Ramos (cell line): ENCODE measurements around the gene NWD2.

ENCODE experiments used
- in situ Hi-C: fragments of 300-500 bp; cut with MboI; formaldehyde crosslinking; loops from one replicate; pipeline ENCODE4 v1.14.3; 2022; ENCODE audit warnings: low sequenced_read_pairs; ENCODE audit not compliant: unreplicated experiment

Gene NWD2

DNA sequence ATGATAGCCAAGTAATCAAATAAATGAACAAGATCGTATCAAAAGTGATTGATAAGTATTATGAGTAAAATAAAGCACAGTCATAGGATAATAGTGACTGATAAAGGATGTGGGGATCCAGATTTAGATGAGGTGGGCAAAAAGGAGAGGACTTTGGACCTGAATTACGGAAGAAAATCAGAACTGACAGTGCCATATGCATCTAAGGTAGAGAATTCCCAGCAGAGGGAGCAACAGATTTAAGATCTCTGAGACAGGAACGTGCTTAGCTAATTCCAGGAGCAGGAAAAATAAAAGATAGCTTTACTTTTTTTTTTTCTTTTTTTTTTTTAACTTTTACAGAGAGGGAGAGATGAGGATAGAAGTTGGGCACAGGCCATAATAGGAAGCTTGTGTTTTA, 189.9 kb downstream of the NWD2 start:
- in situ Hi-C loops: no loop called here

DNA sequence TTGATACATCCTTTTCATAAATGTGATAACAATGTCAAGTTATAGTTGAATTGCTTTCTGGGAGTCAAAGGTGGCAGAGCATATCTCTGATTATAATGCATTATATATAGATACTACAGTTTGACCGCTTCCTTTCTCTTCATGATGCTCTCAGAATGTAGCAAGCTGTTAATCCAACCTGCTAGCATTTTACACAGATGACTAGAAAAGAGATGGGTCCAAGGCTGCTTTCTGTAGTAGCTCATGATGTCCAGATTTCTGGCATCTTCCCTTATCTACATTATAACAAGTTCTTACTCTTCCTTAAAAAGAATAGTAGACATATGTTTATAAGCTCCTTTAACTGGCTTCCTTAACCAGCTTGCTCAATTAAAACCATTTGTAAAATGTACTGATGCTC, 192.0 kb downstream of the NWD2 start:
- in situ Hi-C loops: no loop called here

DNA sequence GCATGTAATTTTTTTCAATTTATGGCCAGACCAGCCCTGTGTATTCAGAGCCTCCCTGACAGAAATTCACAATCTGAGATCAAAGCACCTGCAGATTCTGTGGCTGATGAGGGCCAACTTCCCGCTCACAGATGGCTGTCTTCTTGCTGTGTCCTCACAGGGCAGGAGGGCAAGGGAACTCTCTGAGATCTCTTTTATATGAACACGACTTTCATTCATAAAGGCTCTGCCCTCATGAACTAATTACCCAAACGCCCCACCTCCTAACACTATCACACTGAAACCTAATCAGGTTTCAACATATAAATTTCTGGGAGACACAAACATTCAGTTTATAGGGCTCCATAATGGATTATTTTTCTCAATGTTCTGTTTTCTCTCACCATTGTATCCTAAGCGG, 192.6 kb downstream of the NWD2 start:
- in situ Hi-C loops: no loop called here

DNA sequence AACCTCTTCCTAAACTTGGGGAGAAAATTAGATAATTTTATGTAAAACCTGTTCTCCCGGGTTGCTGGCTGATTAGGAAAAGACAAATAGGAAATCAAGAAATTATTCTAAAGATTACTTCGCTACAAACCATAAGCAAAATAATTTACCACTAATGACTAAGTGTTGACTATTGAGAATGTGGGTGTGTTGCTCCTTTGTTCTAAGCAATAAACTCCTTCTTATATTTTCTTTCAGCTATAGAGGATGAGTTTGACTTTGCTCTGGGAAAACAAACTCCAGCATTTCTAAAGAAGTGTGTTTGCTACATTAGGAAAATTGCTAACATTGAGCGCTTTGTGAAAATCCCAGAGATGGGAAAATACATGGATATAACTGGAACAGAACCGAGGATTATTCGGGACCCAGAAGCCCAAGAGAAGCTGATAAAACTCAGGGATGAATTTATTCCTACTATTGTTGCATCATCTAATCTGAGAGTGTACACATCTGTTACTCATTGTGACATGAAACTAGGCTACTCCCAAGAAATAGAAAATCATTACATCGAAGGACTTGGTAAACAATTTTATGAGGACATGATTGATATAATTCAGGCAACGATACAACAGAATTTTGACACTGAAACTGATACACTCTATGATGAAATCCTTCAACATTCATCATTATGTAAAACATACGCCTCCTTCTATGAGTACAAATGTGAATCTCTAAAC, 194.2 kb downstream of the NWD2 start:
- in situ Hi-C loops: no loop called here

DNA sequence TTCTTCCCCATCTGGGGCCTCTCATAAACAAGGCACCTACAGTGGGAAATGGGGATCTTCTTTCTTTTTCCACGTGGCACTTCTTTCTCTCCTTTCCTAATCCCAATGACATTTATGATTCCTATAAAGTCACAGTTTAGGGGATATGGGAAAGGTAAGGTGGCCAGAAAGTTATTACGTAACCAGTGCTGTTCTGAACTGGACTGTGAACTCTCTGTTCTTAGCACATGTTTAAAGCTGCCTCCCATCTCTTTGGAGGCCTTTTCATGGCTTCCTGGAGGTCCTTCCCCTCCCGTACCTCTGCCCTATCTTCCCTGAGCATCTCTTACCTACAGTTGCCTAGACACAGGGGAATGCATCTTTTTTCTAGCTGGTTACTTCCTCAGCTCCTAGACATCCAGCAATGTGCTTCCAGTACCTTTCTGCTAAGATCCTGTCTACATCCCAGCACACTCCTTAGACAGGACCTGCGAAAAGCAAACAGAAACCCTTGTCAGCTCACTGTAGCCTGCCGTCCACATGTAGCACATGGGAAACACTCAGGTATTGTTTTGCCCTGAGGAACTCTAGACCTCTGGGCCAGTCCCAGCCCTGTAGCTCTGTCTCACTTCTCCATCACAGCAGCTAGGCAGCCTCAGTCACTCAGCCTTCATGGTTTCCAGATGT, 195.4 kb downstream of the NWD2 start:
- in situ Hi-C loops: no loop called here

DNA sequence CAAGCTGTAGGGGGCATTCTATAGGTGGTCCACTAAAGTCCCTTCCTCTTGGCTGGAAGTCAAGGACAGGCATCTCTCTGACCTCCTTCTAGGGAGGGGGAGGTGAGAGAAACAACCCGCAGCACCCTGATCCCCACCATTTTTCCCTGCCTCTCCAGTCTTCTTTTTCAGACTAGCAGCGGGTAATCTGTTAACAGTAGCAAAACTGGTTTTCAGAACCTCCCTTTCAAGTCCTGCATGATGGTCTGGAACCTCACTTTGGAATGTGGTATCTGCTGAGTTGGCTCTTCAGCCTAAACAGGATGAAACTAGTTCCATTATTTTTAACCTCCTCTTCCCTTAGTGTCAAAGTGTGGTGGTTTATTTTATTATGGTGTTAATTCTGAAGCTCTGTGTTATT, 196.0 kb downstream of the NWD2 start:
- in situ Hi-C loops: no loop called here

DNA sequence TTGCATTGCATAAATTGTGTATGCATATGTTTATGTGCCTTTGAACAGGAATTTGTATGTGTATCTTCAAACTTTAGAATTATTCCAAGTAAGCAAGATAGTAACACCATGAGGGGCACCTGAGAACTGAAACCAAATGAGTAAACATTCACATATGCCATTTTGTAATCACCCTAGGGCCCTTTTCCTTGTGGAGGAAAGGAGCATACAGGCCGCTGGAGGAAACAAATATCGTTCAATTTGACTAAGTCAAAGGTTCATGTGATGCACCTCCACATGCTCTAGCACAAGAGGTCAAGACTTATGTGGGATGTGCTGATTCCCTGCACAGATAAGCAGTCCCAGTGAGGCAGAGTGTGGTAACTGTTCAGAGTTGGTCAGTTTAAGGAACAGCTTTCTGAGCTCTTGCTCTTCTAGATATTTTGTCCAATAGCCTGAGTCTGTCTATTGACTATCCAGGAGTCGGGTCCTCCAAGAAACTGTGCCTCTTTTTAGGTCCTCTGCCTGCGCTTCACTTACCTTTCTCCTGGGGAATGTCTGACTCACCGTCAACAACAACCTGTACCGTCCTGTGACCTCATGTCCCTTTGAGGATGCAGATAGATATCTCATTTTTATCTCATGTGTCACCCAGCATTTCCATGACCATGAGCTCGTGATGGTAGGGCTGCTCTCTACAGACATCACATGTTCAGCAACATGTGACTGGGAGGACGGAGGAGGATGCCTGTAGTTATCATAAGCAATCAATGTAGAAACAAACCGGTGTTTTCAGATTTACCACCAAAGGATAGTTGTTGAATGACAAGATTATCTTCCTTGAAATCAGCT, 196.9 kb downstream of the NWD2 start:
- in situ Hi-C loops: no loop called here

DNA sequence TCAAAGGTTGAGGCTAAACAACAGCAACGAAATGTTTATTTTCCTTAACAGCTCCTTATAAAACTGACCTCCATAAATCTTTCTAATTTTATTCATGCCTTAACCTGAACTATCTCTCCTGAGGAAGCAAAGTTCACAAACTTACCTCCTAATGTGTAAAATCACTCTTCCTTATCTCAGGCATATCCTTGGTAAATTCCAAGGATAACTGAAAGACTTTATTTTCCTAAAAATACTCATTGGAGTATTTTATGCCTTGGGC, 197.4 kb downstream of the NWD2 start:
- in situ Hi-C loops: no loop called here

DNA sequence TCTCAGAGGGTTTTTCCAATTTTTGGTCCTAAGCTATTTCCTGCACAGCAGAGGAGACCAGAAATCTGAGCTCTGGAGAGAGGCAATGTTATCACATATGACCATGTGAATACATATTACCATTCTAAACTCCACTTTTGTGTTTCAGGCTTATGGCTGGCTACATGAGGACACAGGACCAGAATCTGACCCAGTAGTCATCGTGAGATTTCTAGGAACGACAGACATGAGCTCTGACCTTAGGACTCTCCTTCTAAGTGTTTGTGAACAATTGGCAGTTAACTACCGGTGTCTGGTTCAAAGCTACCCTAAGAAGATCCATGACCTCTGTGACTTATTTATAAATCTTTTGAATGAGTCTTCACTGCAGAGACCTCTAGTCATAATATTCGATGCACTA, 198.6 kb downstream of the NWD2 start:
- in situ Hi-C loops: no loop called here

DNA sequence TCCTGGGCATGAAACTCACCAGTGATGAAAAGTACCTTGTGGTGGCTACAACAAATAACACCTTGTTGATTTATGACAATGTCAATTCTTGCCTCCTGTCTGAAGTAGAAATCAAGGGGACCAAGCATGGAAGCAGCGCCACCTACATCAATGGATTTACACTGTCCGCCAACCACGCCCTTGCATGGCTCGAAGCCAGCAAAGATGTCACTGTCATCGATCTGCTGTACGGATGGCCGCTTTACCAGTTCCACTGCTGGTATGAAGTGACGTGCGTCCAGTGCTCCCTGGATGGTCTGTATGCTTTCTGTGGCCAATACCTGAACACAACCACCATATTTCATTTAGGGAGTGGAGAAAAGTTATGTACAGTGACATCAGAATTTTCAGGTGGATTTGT, 200.5 kb downstream of the NWD2 start:
- in situ Hi-C loops: no loop called here

DNA sequence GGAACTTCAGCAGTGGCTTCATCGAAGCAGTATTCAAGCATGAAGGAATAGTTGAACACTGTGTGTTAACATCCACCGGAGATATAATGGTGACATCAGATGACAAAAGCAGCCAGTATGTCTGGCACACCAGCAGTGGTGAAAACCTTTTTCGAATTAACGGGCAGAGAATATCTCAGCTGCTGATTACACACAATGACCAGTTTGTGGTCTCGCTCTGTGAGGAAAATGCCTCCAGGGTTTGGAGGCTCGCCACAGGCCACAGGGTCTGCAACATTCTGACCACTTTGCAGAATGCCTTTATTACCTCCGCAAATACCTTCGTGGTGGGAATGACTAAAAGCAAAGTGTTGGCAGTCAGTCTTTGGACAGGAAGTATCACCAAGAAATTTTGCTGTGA, 201.5 kb downstream of the NWD2 start:
- in situ Hi-C loops: no loop called here

DNA sequence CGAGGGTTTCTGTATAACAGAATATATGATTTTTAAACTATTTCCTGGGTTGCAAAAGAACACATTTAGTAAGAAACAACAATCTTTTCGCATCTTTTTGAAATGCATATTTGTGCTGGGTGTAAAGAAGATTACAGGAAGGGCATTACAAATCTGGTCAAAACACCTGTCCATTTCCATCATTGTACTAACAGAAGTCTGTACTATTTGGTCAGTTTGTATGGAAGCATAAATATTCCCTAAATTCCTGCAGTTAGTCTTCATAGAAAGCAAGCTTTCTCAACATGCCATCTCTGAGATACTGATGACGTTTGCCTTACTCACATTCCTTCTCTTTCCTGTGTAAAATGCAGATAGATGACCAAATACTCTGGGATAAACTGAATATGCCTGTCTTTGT, 203.3 kb downstream of the NWD2 start:
- in situ Hi-C loops: no loop called here

DNA sequence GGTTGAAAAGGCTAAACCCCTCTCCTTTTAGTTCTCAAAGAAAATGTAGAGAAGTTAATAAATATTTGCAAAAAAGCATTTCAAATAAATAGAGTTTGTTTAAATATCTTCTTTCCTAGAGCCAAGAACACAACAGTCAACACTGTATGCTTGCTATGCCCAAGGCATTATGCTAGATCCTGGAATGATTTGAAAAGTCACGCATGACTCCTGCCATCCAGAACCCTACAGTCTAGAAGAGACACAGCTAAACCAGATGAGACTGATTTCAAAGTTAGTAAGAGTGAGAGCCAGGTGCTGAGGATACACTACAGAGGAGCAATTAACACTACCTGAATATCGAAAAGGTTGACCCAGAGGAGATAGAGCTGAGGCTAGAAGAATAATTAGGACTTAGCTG, 205.8 kb downstream of the NWD2 start:
- in situ Hi-C loops: loop anchor here (25.0 kb wide), 1 partner anchor 337 kb away; no protein-coding TSS in a partner anchor

DNA sequence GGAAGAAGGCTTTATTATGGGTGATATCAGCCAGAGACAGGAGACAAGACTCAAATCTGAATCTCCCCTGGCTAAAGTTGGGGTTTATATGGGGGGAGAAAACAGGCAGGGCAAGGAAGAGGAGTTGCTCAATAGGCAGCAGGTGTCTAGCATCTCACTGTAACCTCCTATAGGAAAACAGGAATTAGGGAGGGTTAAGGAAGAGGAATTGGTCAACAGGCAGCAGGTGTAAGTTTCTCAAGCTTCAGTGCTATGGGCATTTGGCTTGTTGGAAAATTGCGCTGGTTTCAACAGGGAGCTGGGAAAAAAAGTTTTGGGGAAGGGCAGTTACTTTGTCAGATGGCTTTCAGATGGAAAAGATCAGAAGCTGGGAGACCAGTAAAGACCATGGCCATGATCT, 206.4 kb downstream of the NWD2 start:
- in situ Hi-C loops: loop anchor here (25.0 kb wide), 1 partner anchor 336 kb away; no protein-coding TSS in a partner anchor

DNA sequence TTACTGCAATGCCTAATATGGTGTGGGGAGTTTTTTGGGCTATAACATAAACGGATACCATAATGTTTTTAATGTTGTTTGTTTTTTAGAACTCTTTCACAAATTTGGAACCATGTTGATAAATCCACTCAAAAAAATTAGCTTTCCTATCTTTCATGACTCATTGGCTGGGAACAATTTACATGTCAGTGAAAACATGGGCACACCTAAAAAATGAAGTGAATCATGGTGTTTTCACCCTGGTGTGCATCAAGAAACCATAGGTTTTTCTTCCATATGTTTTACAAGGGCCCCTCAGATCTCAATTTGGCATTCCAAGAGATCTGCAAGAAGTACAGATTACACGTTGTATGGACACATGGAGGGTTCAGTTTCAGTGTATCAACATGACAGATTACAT, 207.1 kb downstream of the NWD2 start:
- in situ Hi-C loops: loop anchor here (25.0 kb wide), 1 partner anchor 336 kb away; no protein-coding TSS in a partner anchor

DNA sequence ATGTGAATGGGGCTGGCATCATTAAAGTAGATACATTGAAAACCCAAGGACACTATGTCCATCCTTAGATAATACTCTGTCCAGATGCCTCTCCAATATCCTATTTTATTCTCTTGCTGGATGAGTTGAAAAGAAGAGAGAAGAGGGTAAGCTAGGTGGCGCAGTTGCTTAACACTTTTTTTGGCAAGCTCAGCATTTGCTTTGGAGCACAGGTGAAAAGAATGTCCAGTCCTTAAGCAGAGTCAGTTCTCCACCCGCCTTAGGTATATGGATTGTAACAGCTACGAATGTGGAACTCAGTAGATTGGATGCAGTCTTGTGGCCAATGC, 208.4 kb downstream of the NWD2 start:
- in situ Hi-C loops: loop anchor here (25.0 kb wide), 1 partner anchor 334 kb away; no protein-coding TSS in a partner anchor

DNA sequence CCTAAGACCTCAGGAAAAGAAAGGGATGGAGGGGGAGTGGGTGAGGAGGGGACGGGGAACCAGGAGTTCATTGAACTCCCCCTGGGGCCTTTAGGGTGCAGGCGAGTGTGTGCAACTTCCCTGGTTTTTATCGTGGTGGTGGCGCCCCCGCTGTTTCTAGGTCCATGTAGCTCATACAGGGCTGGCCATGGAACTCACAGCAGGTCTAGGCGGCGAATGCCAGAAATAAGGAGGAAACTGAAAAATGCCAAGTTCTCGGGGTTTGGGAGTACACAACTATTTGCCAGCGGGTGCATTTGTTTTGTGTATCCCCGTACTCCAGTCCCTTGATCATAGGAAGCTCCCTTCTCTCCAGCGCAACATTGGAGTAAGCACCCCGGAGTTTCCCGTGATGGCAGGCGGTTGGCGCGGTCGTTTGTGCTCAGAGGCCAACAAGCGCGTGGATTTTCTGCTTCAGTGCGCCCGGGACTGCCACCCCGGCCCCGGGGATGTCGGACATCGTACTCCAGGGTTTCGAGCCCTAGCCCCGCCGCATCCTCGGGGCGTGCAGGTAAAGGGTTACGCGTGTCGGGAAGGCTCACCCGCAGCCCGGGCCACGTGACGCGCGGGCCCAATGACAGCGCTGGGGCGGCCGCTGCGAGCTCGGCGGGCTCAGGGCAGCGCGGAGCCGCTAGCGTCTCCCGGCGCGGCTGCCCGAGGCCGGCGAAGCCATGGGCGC, 208.9 kb downstream of the NWD2 start:
- in situ Hi-C loops: loop anchor here (25.0 kb wide), 1 partner anchor 334 kb away; no protein-coding TSS in a partner anchor

DNA sequence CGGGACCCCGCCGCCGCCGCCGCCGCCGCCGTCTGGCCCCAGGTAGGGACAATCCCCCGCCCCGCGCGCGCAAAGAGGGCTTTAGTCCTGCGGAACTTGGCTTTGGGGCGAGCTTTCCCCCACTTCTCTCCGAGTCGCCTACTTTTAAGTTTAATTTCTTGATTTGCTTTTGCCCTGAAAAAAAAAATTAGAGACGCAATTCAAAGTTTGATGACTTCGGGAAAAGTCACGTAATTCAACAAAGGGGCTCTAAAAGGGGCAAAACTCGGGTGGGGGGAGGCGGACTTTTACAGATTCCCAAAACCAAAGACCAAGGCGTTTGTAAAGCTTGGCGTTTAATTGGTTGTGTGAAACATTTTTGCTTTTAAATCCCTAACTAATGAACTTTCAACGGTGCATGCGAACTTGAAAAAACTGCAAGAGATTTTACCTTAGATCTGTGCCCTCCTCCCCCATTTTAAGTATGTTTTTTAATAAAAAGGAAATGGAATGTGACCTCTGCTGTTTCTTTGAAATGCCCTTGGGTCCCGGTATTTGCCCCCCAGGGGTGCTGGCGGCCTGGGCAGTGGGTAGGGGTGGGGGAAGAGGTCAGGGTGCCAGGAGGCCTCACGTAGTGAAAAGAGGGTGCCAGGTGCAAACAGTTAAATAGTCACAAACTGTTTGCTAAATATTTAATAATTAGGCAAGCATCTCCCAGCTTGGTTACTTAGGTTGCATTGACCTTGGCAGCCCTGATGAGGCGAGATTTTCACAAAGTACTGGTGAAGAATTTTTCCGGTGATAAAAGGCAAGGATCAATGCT, 209.7 kb downstream of the NWD2 start:
- in situ Hi-C loops: loop anchor here (25.0 kb wide), 1 partner anchor 333 kb away; no protein-coding TSS in a partner anchor

DNA sequence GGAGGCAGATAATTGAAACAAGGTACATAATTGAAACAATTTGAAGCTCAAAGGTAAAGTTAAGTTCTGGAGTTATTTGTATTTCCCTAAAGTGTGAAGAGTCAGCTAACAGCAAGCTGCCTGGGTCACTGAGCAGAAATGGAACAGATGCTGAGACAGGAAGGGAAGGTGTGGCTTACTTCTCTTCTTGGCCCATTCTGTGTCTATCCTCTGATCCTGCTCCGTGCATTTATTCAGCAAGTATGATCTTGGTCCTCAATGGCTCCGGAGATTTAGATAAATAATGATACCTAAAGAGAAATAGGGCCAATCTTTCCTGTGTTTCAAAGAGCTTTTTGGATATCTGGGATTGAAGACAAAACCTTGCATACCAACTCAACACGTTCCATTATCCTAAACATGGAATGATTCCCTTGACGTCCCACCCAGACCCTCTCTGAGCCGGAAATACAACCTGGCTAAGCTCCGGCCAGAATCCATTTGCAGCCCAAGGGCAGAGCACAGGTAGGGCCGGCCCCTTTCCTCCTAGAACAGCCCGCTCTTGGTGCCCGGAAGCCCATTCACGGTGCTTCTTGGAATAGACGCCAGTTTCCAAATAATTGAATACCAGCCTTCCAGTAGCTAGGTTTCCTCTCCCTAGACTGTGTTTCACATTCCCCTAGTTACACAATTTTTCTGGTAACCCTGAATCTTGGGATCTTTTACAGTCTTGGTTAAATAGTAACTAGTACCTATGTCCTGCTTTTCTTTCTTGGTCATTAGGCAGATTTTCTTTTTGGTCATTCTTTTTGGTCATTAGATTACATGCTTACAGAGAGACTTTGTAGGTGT, 211.0 kb downstream of the NWD2 start:
- in situ Hi-C loops: loop anchor here (25.0 kb wide), 1 partner anchor 332 kb away; no protein-coding TSS in a partner anchor
